Mucosa of descending colon (tissue), 3 donors: ENCODE results near the gene GLYR1. TPM values are rescaled to one million over a fixed set of nuclear protein-coding genes. Genes with fewer than 3 reads are reported as not detected.

Source experiments
- ATAC-seq: fragments of 200-7000 bp; cut with Tn5 transposase; one replicate; pipeline ENCODE4 v1.9.1; 2020; ENCODE audit warnings: mild to moderate bottlenecking, moderate library complexity
- DNase-seq, 3 donors: peaks; one replicate each; pipeline ENCODE4 v3.0.0-alpha.2; 2020
- H3K36me3 ChIP-seq: fragments of 200-600 bp; one replicate; pipeline ENCODE4 v1.8.0; 2021; ENCODE audit warnings: low read depth, mild to moderate bottlenecking
- H3K4me1 ChIP-seq: fragments of 200-600 bp; one replicate; pipeline ENCODE4 v1.8.0; 2021; ENCODE audit warnings: low read depth, mild to moderate bottlenecking
- H3K4me3 ChIP-seq: fragments of 200-600 bp; one replicate; pipeline ENCODE4 v1.8.0; 2021; ENCODE audit warnings: mild to moderate bottlenecking
- H3K9me3 ChIP-seq: fragments of 200-600 bp; one replicate; pipeline ENCODE4 v1.8.0; 2021; ENCODE audit warnings: mild to moderate bottlenecking
- CTCF ChIP-seq: fragments of 200-600 bp; IDR thresholded peaks from one replicate; pipeline ENCODE4 v1.8.0; 2022; ENCODE audit warnings: antibody characterized with exemption, mild to moderate bottlenecking
- intact Hi-C, 2 donors: fragments of 100-400 bp; cut with DNase I in 1 of 2; cut with micrococcal nuclease in 1 of 2; formaldehyde crosslinking; loops; one replicate each; pipeline versions ENCODE4 v1.11.0 to v1.11.1; 2022; cut with DNase I, micrococcal nuclease
- total RNA-seq, 3 donors: library from RNA; stranded (reverse); fragmentation: NEBNext Ultra II Directional in 2 of 3; extraction: Animal tissue kit (Norgen Biotek cat#: 25700) in 2 of 3; gene quantifications; one replicate each; pipeline versions ENCODE4 v1.2.1 to v1.2.4, GENCODE V29; 2021 to 2023
- donor health status: DM: no; HTN: no; CAD: no; lungs with moderate emphysema.
- donor health status: DM: no; HTN: no; CAD: no.
- donor health status: DM: no; HTN: yes; CAD: no.

Gene GLYR1
- total RNA-seq, 3 donors from 2014 or later: 110 to 123 (median 111) TPM

DNA sequence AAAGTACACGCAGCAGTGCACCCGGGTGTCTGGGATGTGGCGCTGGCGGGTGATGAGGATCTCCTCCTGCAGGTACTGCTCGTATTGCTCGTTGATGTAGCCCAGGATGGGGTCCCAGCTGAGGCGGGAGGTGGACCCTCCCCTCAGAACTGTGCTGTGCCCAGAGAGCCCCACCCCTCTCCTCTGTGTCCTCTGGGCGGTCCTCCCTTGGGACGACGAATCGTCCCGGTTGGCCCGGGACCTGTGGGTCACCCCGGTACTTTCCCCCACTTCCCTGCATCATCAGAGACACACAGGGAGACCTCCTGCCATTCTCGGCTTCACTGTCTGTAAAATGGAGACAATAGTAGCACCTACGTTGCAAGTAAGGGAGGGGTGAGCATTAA lies 63.1 kb downstream of the GLYR1 start:
- DNase-seq: no peak
- Histone ChIP-seq H3K4me3 (no peak overlapping the region), H3K36me3 (no peaks in the 10 kb centered on the region), H3K4me1 (no peaks in the 10 kb centered on the region), H3K9me3 (no peaks in the 10 kb centered on the region)
- no peak for TF ChIP-seq CTCF
- intact Hi-C loops: no loop called here
- ATAC-seq: no peak

- no peaks in the 10 kb centered on the region for H3K36me3 ChIP-seq
- DNase-seq: no peak
- no peak for TF ChIP-seq CTCF
- H3K9me3 ChIP-seq: no peaks in the 10 kb centered on the region
- intact Hi-C loops: no loop called here
- H3K4me1 ChIP-seq: no peaks in the 10 kb centered on the region
- no peak for ATAC-seq
- no peak overlapping the region for H3K4me3 ChIP-seq
Observed at GRCh38 chr16:4783251-4783950, 63.7 kb downstream of the GLYR1 start.

DNA sequence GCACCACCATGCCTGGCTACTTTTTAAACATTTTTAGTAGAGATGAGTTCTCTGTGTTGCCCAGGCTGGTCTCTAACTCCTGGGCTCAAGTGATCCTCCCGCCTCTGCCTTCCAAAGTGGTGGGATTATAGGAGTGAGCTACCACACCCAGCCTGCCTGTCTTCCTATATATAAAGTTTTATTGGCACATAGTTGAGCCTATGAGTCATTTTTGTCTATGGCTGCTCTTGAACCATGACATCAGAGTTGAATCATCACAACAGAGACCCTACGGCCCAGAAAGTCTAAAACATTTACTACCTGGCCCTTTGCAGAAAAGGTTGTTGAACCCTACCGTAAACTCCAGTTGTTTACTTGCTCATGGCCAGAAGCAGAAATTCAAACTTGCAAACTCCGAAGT lies 66.9 kb downstream of the GLYR1 start:
- Histone ChIP-seq H3K4me1 (no peaks in the 10 kb centered on the region), H3K9me3 (no peaks in the 10 kb centered on the region), H3K4me3 (no peak overlapping the region), H3K36me3 (no peaks in the 10 kb centered on the region)
- ATAC-seq (peak; percentile 88), DNase-seq (no peak)
- TF ChIP-seq CTCF: no peak
- intact Hi-C loops: no loop called here

- DNase-seq (no peak), ATAC-seq (no peak)
- no peak overlapping the region for H3K4me3 ChIP-seq
- intact Hi-C loops: no loop called here
- no peaks in the 10 kb centered on the region for H3K36me3 ChIP-seq
- H3K4me1 ChIP-seq: no peaks in the 10 kb centered on the region
- H3K9me3 ChIP-seq: no peaks in the 10 kb centered on the region
- TF ChIP-seq CTCF: no peak
Observed at GRCh38 chr16:4778050-4778392, 69.1 kb downstream of the GLYR1 start.

GRCh38 chr16:4777339-4778049 lies 69.6 kb downstream of the GLYR1 start:
- intact Hi-C loops: no loop called here
- DNase-seq (no peak), ATAC-seq (no peak)
- no peak for TF ChIP-seq CTCF
- no peak overlapping the region for H3K4me3 ChIP-seq
- no peaks in the 10 kb centered on the region for H3K4me1 ChIP-seq
- no peaks in the 10 kb centered on the region for H3K36me3 ChIP-seq
- no peaks in the 10 kb centered on the region for H3K9me3 ChIP-seq
